Motor neuron (in vitro differentiated cells): ENCODE measurements around the gene DUS3L. TPM values are rescaled to one million over a fixed set of nuclear protein-coding genes. Genes with fewer than 3 reads are reported as not detected.

Source experiments
- ATAC-seq, 8 experiments: fragments of 200-7000 bp; cut with Tn5 transposase; replicated peaks in 6 of 8; 2 replicates each; pipeline ENCODE4 v1.8.0; 2021; ENCODE audit warnings: mild to moderate bottlenecking in 8 of 8, moderate library complexity in 8 of 8
- H3K27ac ChIP-seq, 2 donors: fragments of 250-450 bp; sonication (Bioruptor Pico); 2 replicates each; pipeline ENCODE4 v1.9.0; 2021; ENCODE audit warnings: antibody characterized with exemption in 2 of 2, mild to moderate bottlenecking in 2 of 2, moderate library complexity in 1 of 2
- H3K4me1 ChIP-seq, 2 donors: fragments of 250-450 bp; sonication (Bioruptor Pico); replicated peaks in 1 of 2; 2 replicates each; pipeline ENCODE4 v1.6.1; 2021; ENCODE audit warnings: antibody characterized with exemption in 2 of 2, mild to moderate bottlenecking in 2 of 2, moderate library complexity in 1 of 2
- H3K4me3 ChIP-seq, 5 donors: fragments of 250-450 bp; sonication (Bioruptor Pico); 2 replicates each; pipeline ENCODE4 v1.9.0; 2021; ENCODE audit warnings: antibody characterized with exemption in 5 of 5, mild to moderate bottlenecking in 5 of 5, moderate library complexity in 4 of 5
- WGBS, 10 experiments: fragments of 450-650 bp; shearing (Covaris generic); methylation state at CpG; one replicate each; pipeline ENCODE4 v1.0.0; 2022; 5-methylcytosine and 5-hydroxymethylcytosine counted together
- in situ Hi-C, 9 experiments: fragments of 400-800 bp; cut with MboI; loops; one replicate each; pipeline ENCODE4 v1.15.0; 2021; ENCODE audit warnings: low sequenced_read_pairs in 9 of 9, low pct_unique_long_range_greater_than_20kb in 2 of 9; ENCODE audit not compliant: unreplicated experiment in 9 of 9
- total RNA-seq, 8 experiments: library from RNA; unstranded; fragments of 300-600 nt; gene quantifications; 2 replicates each; pipeline versions ENCODE4 v1.2.3 to v1.2.4, GENCODE V29; 2022

The DUS3L gene, protein sequence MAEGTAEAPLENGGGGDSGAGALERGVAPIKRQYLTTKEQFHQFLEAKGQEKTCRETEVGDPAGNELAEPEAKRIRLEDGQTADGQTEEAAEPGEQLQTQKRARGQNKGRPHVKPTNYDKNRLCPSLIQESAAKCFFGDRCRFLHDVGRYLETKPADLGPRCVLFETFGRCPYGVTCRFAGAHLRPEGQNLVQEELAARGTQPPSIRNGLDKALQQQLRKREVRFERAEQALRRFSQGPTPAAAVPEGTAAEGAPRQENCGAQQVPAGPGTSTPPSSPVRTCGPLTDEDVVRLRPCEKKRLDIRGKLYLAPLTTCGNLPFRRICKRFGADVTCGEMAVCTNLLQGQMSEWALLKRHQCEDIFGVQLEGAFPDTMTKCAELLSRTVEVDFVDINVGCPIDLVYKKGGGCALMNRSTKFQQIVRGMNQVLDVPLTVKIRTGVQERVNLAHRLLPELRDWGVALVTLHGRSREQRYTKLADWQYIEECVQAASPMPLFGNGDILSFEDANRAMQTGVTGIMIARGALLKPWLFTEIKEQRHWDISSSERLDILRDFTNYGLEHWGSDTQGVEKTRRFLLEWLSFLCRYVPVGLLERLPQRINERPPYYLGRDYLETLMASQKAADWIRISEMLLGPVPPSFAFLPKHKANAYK
- total RNA-seq: 10 to 100 TPM in 7 of 8 experiments, 1 to 10 TPM in 1; 8.9 to 49.0 (median 20.2) TPM

DNA sequence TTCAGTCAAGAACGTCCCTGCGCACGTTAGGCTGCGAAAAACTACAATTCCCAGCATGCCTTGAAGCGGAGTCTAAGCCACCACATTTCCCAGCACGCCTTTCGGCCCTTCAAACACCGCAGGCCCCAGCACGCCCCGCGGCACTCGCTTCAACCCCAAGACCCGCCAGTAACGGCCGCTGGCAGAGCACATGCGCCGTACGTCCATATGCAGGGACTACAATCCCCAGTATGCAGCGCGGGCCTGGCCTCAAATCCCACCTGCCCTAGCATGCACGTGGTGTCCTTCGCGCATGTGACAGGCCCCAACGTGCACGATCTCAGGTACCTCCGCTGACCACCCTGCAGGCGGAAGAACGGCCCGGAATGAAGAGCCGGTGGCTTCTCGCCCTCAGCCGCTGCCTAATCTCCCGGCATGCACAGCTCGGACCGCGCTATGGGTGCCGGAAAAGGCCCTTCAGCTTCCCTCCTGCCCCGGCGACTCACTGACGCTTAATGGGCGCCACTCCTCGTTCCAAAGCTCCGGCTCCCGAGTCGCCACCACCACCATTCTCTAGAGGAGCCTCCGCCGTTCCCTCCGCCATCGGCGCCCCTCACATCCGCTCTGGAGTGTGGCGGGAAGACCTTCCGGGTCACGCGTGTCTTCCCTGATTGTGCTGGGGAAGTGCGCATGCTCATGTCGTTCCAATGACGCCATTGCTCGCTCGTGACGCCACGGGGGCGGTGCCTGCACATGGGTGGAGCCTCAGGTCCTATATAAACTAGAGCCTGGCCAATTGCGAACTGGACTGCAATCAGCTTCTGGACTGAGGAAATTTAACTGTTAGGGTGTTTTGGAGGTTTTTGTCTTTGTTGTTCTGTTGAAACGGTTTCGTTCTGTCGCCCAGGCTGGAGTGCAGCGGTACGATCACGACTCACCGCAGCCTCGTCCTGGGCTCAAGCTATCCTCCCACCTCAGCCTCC is at the start of gene DUS3L:
DUS3L (minus strand) TSS at position 605 of the 962 bp plus-strand sequence; CDS start at position 583, 22 bp downstream.
- in situ Hi-C loops: no loop called here
- 0 to 80% (median 9%) methylated on average over 2 to 21 of the region's 72 CpGs; no CpG with 5 or more reads in 2 of the 10 experiments for WGBS, 10 experiments
- ATAC-seq: peak; percentile 91 to 96 (median 94)
- Histone ChIP-seq H3K4me3 (peak within 1 kb of the TSS; percentile 71 to 95 (median 90)), H3K27ac (peak within 1 kb of the TSS; percentile 97), H3K4me1 (peaks cover 3 to 4% of the 10 kb centered on the region in 2 donors)

DNA sequence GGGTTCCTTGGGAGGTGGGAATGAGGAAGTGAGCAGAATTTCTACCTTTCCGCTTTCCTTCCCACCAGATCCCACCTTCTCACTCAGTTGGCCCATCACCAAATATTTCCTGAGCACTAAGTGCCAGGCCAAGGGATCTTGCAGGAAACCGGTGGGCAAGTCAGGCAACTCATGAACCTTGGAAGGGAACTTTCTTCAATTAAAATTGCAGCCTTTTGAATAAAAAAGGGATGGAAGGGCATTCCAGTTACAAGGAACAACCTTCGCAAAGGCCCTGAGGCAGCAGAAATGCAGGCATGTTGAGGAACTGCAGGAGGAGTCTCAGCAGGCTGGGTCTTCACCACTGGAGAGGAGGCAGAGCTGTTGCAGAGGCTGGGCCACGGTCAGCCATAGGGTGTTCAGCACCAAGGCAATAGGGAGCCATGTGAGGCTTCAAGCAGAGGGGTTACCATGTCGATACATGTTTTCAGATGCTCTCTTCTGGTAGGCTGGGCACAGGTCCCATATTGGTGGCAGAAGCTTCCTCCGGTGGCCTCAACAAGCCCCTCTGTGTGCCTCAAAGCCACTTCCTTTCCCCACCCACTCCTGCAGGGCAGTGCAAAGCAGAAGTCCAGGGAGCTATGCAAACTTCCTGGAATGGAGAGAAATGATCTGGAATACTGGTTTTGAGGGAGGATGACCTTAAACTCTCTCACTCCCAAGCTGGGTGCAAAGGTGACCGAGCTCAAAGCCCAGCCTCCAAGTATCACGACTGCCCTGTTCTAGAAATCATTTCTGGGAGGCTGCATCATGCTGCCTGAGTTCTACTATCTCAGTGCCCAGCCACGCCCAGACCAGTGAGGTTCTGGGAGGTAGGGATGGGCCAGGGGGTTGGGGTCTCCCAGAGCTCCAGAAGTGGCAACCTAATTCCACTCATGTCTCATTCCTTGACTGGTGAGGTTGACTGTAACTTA is 48.4 kb upstream of the DUS3L start, which contains the start of gene FUT6:
FUT6 (minus strand) TSS at position 638 of the 953 bp plus-strand sequence. CDS start 7,135 bp downstream, outside the sequence.
- WGBS, 10 experiments: 40 to 100% (median 87%) methylated on average over 1 to 7 of the region's 9 CpGs
- in situ Hi-C loops: no loop called here
- H3K27ac ChIP-seq: no peak within 1 kb of the TSS
- H3K4me1 ChIP-seq: no peaks in the 10 kb centered on the region
- no peak within 1 kb of the TSS for H3K4me3 ChIP-seq
- ATAC-seq: no peak

DNA sequence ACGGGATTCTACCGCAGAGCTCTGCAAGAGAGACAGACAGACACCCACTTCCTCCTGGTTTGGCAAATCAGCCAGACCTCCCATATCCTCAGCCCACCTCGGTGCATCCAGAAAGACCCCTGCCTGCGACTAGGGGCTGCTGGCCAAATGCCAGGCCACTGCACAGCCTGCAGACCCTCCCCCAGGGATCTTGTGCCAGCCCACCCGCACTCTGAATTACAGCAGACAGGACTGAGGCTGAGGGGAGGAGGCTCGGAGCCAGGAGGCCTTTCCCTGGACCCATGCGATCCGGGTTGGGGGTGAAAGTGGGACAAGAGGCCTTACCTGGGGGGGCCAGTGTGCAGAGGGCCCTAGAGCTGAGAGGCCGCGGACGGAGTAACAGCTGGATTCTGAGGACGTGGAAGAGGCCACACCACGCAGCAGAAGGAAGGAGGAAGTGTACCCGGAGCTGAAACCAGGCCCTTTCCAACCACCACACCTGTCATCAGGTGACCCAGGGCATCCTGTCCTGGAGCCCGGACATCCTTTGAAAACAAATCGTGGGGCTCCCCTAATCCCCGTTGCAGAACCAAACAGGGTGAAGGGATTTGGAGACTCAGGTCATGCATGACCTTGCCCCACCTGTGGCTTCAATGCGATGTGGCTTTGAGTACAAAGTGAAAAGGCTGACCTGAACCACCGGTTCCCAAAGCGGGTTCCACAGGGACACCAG is 47.5 kb upstream of the DUS3L start:
- peak in 2 of 8 experiments; percentile 12 to 14 for ATAC-seq
- 50 to 100% (median 87%) methylated on average over 1 to 9 of the region's 20 CpGs; no CpG with 5 or more reads in 3 of the 10 experiments for WGBS, 10 experiments
- H3K4me3 ChIP-seq: no peak overlapping the region
- no peak overlapping the region for H3K27ac ChIP-seq
- H3K4me1 ChIP-seq: no peaks in the 10 kb centered on the region
- in situ Hi-C loops: no loop called here

DNA sequence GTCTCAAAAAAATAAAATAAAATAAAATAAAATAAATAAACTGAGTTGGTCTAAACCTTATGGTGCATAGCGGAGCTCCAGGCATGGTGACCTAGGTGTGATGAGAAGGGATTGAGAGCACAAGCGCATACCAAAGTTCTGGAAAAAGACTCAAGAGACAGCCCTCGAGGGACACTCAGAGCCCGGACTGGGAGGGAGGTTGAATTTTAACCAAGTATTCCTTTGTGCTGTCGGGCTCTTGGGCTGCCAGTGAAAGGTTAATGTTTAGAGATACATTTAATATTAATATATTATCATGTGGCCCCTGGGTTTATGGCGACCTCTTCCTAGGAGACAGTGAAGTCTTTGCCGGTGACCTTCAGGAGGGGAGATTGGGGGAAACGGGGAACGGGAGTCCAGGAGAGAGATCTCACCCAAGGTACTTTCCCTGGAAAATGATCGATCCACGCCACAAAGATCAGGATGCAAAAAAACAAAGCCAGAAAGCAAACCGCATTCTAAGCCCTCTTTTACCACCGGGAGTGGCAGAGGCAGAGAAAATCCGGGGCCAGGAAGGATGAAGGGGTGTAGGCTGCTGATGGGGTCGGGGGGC is 46.9 kb upstream of the DUS3L start:
- no peak for ATAC-seq
- WGBS, 10 experiments: 30 to 84% (median 57%) methylated on average over 2 to 10 of the region's 15 CpGs; no CpG with 5 or more reads in 3 of the 10 experiments
- Histone ChIP-seq H3K27ac (no peak overlapping the region), H3K4me1 (no peaks in the 10 kb centered on the region), H3K4me3 (no peak overlapping the region)
- in situ Hi-C loops: no loop called here

DNA sequence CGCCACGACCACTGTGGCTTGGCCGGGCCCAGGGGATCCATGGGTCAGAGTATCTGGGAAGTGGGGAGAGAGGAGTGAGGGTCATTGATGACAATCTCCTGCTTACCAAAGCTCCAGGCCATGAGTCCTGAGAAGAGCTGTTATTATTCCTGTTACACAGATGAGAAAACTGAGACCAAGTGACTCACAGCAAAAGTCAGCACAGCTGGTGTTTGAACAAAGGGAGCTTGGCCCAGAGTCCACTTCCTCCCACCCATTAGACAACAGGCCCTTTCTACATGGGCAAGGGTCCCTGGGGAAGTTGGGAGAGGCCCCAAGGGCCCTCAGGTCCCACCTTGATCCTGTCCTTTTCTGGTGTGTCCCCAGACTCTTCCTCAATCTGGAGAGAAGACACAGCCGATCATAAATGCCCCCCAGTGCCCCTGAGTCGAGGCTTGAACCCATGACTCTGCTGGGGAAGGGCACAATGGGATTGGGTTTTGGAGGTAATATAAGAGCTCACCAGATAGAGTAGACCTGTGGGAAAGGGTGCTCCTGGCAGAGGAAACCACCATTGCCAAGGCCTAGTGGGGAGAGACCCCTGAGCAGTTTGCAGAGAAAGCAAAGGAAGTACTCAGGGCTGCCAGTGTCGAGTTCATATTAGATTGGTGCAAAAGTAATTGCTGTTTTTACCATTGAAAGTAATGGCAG is 41.7 kb upstream of the DUS3L start:
- H3K4me3 ChIP-seq: no peak overlapping the region
- in situ Hi-C loops: no loop called here
- H3K4me1 ChIP-seq: peaks cover 9 to 10% of the 10 kb centered on the region in 2 donors
- no peak overlapping the region for H3K27ac ChIP-seq
- 0 to 100% (median 80%) methylated on average over 1 to 5 of the region's 6 CpGs; no CpG with 5 or more reads in 6 of the 10 experiments for WGBS, 10 experiments
- ATAC-seq: no peak

DNA sequence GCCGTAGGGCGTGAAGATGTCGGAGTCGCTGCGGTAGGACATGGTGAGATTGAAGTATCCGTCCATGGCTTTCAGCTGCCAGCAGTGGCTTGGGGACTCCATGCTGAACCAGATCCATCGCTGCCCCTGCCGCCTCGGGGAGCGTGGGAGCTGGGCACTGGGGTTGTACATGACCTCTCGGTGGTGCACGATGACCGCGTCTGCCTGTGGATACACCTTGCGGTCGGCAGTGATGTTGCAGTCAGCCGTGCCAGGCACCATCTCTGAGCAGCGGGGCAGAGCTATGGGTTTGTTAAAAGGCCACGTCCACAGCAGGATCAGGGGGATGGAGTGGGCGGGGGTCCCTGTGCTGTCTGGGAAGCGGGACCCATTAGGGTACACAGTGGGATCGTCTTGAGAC is 41.1 kb upstream of the DUS3L start:
- Histone ChIP-seq H3K4me1 (peaks cover 13% of the 10 kb centered on the region in 2 donors), H3K4me3 (no peak overlapping the region), H3K27ac (no peak overlapping the region)
- in situ Hi-C loops: no loop called here
- ATAC-seq: no peak
- 0 to 100% (median 79%) methylated on average over 1 to 9 of the region's 22 CpGs; no CpG with 5 or more reads in 4 of the 10 experiments for WGBS, 10 experiments

DNA sequence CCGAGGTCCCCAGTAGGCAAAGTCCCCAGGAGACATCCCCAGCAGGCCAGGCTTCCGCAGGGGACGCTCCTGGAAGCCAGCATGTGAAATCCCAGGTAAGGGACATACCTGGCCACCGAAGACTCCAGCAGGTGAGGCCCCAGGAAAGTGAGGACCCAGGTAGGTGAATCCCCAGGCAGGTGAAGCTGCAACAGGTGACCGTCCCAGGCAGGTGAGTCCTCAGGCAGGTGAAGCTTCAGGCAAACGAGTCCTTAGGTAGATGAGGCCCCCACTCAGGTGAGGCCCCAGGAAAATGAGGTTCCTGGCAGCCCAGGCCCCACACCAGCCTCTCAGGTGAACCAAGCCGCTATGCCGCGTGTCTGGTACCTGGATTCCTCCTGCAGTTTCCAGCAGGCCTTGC is 40.2 kb upstream of the DUS3L start:
- 67 to 100% (median 80%) methylated on average over 1 to 3 of the region's 9 CpGs; no CpG with 5 or more reads in 5 of the 10 experiments for WGBS, 10 experiments
- no peak for ATAC-seq
- Histone ChIP-seq H3K27ac (no peak overlapping the region), H3K4me1 (peaks cover 21 to 22% of the 10 kb centered on the region in 2 donors), H3K4me3 (no peak overlapping the region)
- in situ Hi-C loops: no loop called here

DNA sequence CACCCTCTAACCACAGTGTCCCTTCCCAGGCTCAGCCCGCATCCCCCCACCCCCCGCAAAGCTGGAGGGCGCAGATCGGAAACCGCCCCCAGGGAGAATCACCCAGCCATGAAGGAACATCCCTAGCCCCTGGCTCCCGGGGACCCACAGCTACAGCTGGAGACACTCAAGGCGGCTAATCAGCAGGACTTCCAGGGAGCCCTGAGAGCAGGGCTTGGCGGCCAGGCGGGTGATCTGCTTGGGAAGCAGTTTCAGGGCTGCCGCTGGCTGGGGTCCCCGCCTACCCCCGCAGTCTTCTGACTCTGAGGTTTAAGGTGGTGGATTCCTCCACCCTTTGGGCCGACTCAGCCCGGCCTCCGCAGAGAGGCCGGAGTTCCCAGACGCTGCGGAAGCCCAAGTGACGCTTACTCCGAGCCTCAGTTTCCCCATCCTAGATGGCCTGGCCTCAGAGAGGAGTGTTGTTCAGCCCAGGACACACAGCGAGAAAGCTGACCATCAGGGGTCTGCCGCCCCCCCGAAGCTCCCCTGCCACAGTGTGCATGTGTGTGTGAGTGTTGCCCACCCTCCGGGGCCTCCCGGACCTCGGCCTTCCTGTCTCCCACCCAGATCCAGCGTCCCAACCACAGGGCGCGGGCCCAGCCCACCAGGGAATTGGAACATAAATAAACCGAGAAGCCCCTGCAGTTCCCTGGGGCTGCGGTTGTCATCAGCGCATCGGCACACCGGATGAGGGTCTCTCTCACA is 38.8 kb upstream of the DUS3L start:
- H3K27ac ChIP-seq: peak overlapping the region; percentile 95 to 96
- H3K4me3 ChIP-seq: peak overlapping the region in 4 of 5 donors; percentile 41 to 71 (median 54)
- WGBS, 10 experiments: 88% methylated on average over 5 of the region's 34 CpGs; no CpG with 5 or more reads in 9 of the 10 experiments
- H3K4me1 ChIP-seq: peaks cover 23% of the 10 kb centered on the region in 2 donors
- in situ Hi-C loops: no loop called here
- ATAC-seq: no peak

DNA sequence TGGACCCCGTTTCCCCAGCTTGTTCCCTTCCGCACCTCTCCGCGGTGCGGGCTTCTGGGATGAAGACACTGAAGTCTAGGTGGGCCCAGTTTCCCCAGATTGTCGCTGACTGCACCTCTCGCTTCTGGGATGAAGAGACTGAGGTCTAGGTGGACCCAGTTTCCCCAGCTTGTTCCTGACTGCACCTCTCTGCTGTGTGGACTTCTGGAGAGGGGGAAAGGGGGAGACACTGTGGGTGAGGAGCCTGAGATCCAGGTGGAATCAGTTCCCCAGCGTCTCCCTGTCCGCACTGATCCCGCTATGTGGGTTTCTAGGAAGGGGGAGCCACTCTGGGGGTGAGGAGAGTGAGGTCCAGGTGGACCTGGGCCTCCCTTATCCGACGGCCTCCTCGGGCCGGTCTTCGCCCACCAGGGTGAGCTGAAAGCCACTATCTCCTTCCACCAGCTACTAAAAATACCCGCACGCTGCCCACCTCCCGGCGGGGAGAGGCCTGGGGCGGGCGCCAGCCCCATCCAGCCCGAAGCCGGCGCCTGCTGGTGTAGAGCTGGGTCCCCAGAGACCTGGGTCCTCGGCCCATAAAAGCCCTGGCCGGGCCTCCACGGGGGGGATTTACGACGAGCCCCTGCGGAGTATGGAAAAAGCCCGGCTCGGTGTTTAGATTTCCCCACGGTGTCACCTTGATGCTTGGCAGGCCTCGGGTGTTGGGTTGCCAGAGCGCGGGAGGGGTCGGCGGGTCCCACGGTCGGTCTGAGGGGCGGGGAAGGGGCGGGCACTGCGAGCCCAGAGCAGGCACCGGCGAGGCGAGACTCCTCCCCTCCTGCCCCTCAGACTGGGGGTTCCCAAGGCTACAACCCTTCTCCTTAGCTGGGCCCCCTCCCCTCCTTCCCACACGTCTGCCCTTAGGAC is 38.0 kb upstream of the DUS3L start:
- Histone ChIP-seq H3K27ac (peak overlapping the region; percentile 95 to 96), H3K4me3 (peak overlapping the region; percentile 41 to 71 (median 53)), H3K4me1 (peaks cover 23% of the 10 kb centered on the region in 2 donors)
- in situ Hi-C loops: no loop called here
- WGBS, 10 experiments: 0 to 20% (median 9%) methylated on average over 1 to 12 of the region's 47 CpGs; no CpG with 5 or more reads in 6 of the 10 experiments
- peak in 5 of 8 experiments; percentile 11 to 50 (median 34) for ATAC-seq
